KOPT-K1 (cell line): ENCODE data around the gene UBE2I.

ENCODE experiments used
- H3K27ac ChIP-seq: fragments of 200-600 bp; sonication (generic); 2 replicates; pipeline ENCODE4 v1.5.1; 2016; ENCODE audit warnings: antibody characterized with exemption, mild to moderate bottlenecking, low read depth, low read length; ENCODE audit not compliant: poor library complexity, severe bottlenecking
- H3K36me3 ChIP-seq: fragments of 200-600 bp; sonication (generic); 2 replicates; pipeline ENCODE4 v1.5.1; 2017; ENCODE audit warnings: antibody characterized with exemption, mild to moderate bottlenecking, low read length, moderate library complexity; ENCODE audit not compliant: insufficient read depth
- H3K9me3 ChIP-seq: fragments of 200-600 bp; sonication (generic); 2 replicates; pipeline ENCODE4 v1.5.1; 2017; ENCODE audit warnings: antibody characterized with exemption, low read length, mild to moderate bottlenecking; ENCODE audit not compliant: insufficient read depth, poor library complexity, severe bottlenecking

Gene UBE2I

DNA sequence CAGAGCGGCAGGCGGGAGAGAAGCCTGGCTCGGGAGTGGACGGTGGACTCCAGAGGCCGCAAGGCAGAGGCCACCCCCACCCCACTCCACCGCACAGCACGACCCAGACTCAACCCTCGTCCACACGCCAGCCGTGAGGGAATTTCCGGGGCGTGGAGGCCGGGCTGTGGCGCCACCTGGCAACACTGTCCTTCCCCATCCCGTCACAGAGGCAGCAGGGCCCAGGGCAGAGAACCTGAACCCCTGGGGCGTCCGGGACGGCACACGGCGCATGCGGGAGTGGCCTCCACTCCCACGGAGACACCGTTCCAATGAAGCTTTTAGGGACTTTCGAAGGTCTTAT is 65.8 kb downstream of the UBE2I start:
- Histone ChIP-seq H3K27ac (no peak overlapping the region), H3K9me3 (no peaks in the 10 kb centered on the region), H3K36me3 (peaks cover 2% of the 10 kb centered on the region; the same call in 1 of the 2 replicates)

DNA sequence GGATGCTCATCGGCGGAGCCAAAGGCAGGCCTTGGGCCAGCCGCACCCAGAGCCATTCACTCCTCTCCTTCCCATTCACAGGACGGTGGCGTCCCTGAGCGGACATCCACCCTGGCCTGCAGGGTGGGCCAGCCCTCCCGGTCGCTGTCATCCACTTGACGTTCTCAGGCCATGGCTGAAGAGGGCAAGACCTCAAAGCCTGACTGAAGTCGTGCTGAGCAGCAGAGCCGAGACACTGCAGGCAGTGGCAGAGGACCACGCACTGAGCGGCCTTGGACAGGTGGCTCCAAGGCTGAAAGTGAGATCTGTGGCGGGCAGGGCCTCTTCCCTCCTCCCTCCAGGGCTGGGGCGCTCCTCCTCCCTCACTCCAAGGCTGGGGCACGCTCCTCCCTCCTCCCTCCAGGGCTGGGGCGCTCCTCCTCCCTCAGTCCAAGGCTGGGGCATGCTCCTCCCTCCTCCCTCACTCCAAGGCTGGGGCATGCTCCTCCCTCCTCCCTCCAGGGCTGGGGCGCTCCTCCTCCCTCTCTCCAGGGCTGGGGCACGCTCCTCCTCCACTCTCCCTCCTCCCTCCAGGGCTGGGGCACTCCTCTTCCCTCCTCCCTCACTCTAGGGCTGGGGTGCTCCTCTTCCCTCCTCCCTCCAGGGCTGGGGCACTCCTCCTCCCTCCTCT is 66.4 kb downstream of the UBE2I start:
- Histone ChIP-seq H3K27ac (no peak overlapping the region), H3K36me3 (no peaks in the 10 kb centered on the region; the same call in 1 of the 2 replicates), H3K9me3 (no peaks in the 10 kb centered on the region)
